HCT116 (cell line): Measurements from ENCODE around the gene SUGT1. TPM values are rescaled to one million over a fixed set of nuclear protein-coding genes. Genes with fewer than 3 reads are reported as not detected.

ENCODE experiments used
- ATAC-seq: fragments of 200-7000 bp; cut with Tn5 transposase; 2 replicates; pipeline ENCODE4 v1.9.1; 2020; ENCODE audit warnings: mild to moderate bottlenecking, moderate library complexity
- BruUV-seq: library from RNA; stranded (reverse); fragments of 400-500 nt; replicated peaks from 2 replicates; lab custom pipeline; 2021; lab: Mats Ljungman, UMichigan
- CTCF ChIA-PET: fragments of 300-600 bp; sonication (Branson Sonifier 250); formaldehyde crosslinking; loops from one replicate; lab custom pipeline; 2021; ENCODE audit warnings: antibody characterized with exemption; lab: Charles Lee
- POLR2A ChIA-PET: fragments of 300-600, 350-600 bp; sonication (Branson Sonifier 250); formaldehyde crosslinking; loops from one replicate; lab custom pipeline; 2021; ENCODE audit warnings: antibody characterized with exemption; lab: Charles Lee
- RAD21 ChIA-PET, 2 experiments: fragments of 300-600 bp; sonication (Branson Sonifier 250); formaldehyde crosslinking; loops; one replicate each; lab custom pipeline; 2023; ENCODE audit warnings: low total read pairs in 2 of 2; ENCODE audit not compliant: uncharacterized antibody in 2 of 2, unreplicated experiment in 2 of 2, low non-redundant PET in 1 of 2; lab: Charles Lee
- DNase-seq: peaks from one replicate; pipeline ENCODE4 v3.0.0-alpha.2; 2010; ENCODE audit warnings: low read depth, low spot score
- H2AFZ ChIP-seq: fragments of 200-600 bp; shearing (Covaris generic), sonication (generic); 2 replicates; pipeline ENCODE4 v1.6.1; 2017; ENCODE audit warnings: low read depth, mixed run types, mixed read lengths, antibody characterized with exemption, low read length; ENCODE audit not compliant: poor library complexity, severe bottlenecking
- H3K27ac ChIP-seq: 2 replicates; pipeline ENCODE4 v1.5.1; 2012; ENCODE audit warnings: low read depth, low read length
- H3K27me3 ChIP-seq: fragments of 200-600 bp; sonication (generic); 2 replicates; pipeline ENCODE4 v1.6.1; 2016; ENCODE audit warnings: mixed run types, low read length, mixed read lengths; ENCODE audit not compliant: insufficient read depth
- H3K36me3 ChIP-seq, 2 experiments: fragments of 200-500 bp in 1 of 2; fragments of 200-600 bp in 1 of 2; sonication (Bioruptor generic) in 1 of 2; sonication (generic) in 1 of 2; 2 replicates each; pipeline versions ENCODE4 v1.5.1 to v1.6.1; 2014 to 2016; ENCODE audit warnings: low read length in 2 of 2, inconsistent platforms in 1 of 2, mixed read lengths in 1 of 2, mixed run types in 1 of 2; ENCODE audit not compliant: insufficient read depth in 2 of 2, control insufficient read depth in 1 of 2
- H3K4me1 ChIP-seq, 2 experiments: fragments of 200-600 bp in 1 of 2; sonication (generic) in 1 of 2; 2 replicates each; pipeline versions ENCODE4 v1.5.1 to v1.6.1; 2012 to 2017; ENCODE audit warnings: low read length in 2 of 2, inconsistent platforms in 1 of 2, mild to moderate bottlenecking in 1 of 2, mixed read lengths in 1 of 2, mixed run types in 1 of 2, moderate library complexity in 1 of 2; ENCODE audit not compliant: insufficient read depth in 2 of 2, control insufficient read depth in 1 of 2
- H3K4me2 ChIP-seq: fragments of 200-600 bp; sonication (generic); 2 replicates; pipeline ENCODE4 v1.6.1; 2017; ENCODE audit warnings: mixed run types, low read length, mixed read lengths
- H3K4me3 ChIP-seq, 2 experiments: fragments of 200-600 bp in 1 of 2; sonication (generic) in 1 of 2; replicated peaks in 1 of 2; 2 replicates each; pipeline ENCODE4 v1.5.1; 2011 to 2016; ENCODE audit warnings: low read length in 2 of 2, control low read depth in 1 of 2, low read depth in 1 of 2, mild to moderate bottlenecking in 1 of 2, mixed read lengths in 1 of 2, mixed run types in 1 of 2
- H3K79me2 ChIP-seq: fragments of 200-600 bp; sonication (generic); 2 replicates; pipeline ENCODE4 v1.6.1; 2017; ENCODE audit warnings: mild to moderate bottlenecking, mixed run types, low read length, moderate library complexity, mixed read lengths; ENCODE audit not compliant: insufficient read depth
- H3K9ac ChIP-seq: fragments of 200-600 bp; sonication (generic); 2 replicates; pipeline ENCODE4 v1.6.1; 2016; ENCODE audit warnings: low read length, mixed read lengths
- H3K9me2 ChIP-seq: fragments of 200-600 bp; sonication (generic), shearing (Covaris generic); 2 replicates; pipeline ENCODE4 v1.6.1; 2017; ENCODE audit warnings: mixed run types, mild to moderate bottlenecking, moderate library complexity; ENCODE audit not compliant: insufficient read depth
- H3K9me3 ChIP-seq, 2 experiments: fragments of 200-500 bp in 1 of 2; fragments of 200-600 bp in 1 of 2; sonication (Bioruptor generic) in 1 of 2; sonication (generic) in 1 of 2; 2 replicates each; pipeline ENCODE4 v1.6.1; 2014 to 2017; ENCODE audit warnings: low read length in 2 of 2, mixed read lengths in 2 of 2, inconsistent platforms in 1 of 2, low read depth in 1 of 2, mild to moderate bottlenecking in 1 of 2, mixed run types in 1 of 2, moderate library complexity in 1 of 2; ENCODE audit not compliant: control insufficient read depth in 1 of 2, insufficient read depth in 1 of 2
- H4K20me1 ChIP-seq: fragments of 200-600 bp; sonication (generic), shearing (Covaris generic); 2 replicates; pipeline ENCODE4 v1.6.1; 2017; ENCODE audit warnings: mixed run types, mild to moderate bottlenecking, moderate library complexity; ENCODE audit not compliant: insufficient read depth
- EZH2 ChIP-seq: fragments of 200-600 bp; sonication (generic); IDR thresholded peaks from 2 replicates; pipeline ENCODE4 v1.6.1; 2017; ENCODE audit warnings: antibody characterized with exemption, mixed run types
- POLR2A ChIP-seq: IDR thresholded peaks from 2 replicates; pipeline ENCODE4 v1.7.0; 2011; ENCODE audit warnings: borderline replicate concordance; ENCODE audit not compliant: insufficient read depth, insufficient read length; ENCODE audit errors: extremely low read depth
- intact Hi-C: fragments of 100-400 bp; cut with micrococcal nuclease; formaldehyde crosslinking; loops from 2 replicates; pipeline ENCODE4 v1.10.0; 2022
- total RNA-seq: library from RNA; stranded (reverse); gene quantifications from one replicate; pipeline ENCODE4 v1.2.1, GENCODE V29; 2021; ENCODE audit not compliant: unreplicated experiment
- TF ChIP-seq, protein P1 (sequence below), 3 experiments: fragments of 200-600 bp in 1 of 3; sonication (generic) in 1 of 3; IDR thresholded peaks in 2 of 3; conservative IDR thresholded peaks in 1 of 3; 2 replicates each; pipeline ENCODE4 v1.5.1; 2012 to 2017; ENCODE audit warnings: low read depth in 2 of 3, low read length in 2 of 3, antibody characterized with exemption in 1 of 3, borderline replicate concordance in 1 of 3, control low read depth in 1 of 3, mild to moderate bottlenecking in 1 of 3, mixed read lengths in 1 of 3, mixed run types in 1 of 3, moderate library complexity in 1 of 3; ENCODE audit not compliant: insufficient read depth in 1 of 3

Gene SUGT1
- total RNA-seq, 1 experiment from 2014 or later: 75.6 TPM

DNA sequence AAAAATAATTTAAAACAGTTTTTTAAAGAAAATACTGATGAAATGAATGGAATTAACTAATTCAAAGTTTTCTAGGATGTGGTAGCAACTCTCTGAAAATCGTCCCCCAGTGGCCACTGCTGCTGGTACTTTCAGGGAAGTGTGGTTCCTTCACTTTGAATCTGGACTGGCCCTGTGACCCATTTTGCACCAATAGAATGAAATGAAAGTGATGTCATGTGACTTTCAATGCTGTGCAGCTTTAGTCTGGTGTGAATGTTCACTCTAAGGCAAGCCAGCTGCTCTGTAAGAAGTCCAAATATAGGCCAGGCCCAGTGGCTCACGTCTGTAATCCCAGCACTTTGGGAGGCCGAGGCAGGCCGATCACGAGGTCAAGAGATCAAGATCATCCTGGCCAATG lies 36.8 kb upstream of the SUGT1 start:
- Histone ChIP-seq H2AFZ (no peak overlapping the region), H3K9me2 (no peaks in the 10 kb centered on the region), H3K27me3 (no peaks in the 10 kb centered on the region), H3K4me2 (peak overlapping the region; percentile 27; the same call in 1 of the 2 replicates), H3K27ac (no peak overlapping the region), H3K4me1 (peaks cover 14 to 23% of the 10 kb centered on the region in 2 experiments), H3K4me3 (no peak overlapping the region), H3K36me3 (no peaks in the 10 kb centered on the region), H3K79me2 (peaks cover 24% of the 10 kb centered on the region), H4K20me1 (no peaks in the 10 kb centered on the region), H3K9me3 (no peaks in the 10 kb centered on the region), H3K9ac (no peak overlapping the region)
- intact Hi-C loops: no loop called here
- no peak for TF ChIP-seq EZH2
- no peak for TF ChIP-seq POLR2A
- TF ChIP-seq, protein P1, sequence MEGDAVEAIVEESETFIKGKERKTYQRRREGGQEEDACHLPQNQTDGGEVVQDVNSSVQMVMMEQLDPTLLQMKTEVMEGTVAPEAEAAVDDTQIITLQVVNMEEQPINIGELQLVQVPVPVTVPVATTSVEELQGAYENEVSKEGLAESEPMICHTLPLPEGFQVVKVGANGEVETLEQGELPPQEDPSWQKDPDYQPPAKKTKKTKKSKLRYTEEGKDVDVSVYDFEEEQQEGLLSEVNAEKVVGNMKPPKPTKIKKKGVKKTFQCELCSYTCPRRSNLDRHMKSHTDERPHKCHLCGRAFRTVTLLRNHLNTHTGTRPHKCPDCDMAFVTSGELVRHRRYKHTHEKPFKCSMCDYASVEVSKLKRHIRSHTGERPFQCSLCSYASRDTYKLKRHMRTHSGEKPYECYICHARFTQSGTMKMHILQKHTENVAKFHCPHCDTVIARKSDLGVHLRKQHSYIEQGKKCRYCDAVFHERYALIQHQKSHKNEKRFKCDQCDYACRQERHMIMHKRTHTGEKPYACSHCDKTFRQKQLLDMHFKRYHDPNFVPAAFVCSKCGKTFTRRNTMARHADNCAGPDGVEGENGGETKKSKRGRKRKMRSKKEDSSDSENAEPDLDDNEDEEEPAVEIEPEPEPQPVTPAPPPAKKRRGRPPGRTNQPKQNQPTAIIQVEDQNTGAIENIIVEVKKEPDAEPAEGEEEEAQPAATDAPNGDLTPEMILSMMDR (IDR thresholded peaks at IDR 0.05 in 2 of 3, conservative IDR thresholded peaks at IDR 0.05 in 1 of 3; ENCODE audit: borderline replicate concordance in 1 of 3, insufficient read depth in 1 of 3, low read depth in 2 of 3, low read length in 2 of 3): peak in 2 of 3 experiments; percentile 10 to 22; a peak in 1 of 6 replicates
- no peak for DNase-seq
- CTCF ChIA-PET: interaction anchor here (1.0 to 2.7 kb wide), 2 partner anchors 165 to 193 kb away, joined by 3 to 9 read pairs; partner anchors contain the start of gene VPS36
- RAD21 ChIA-PET: no interaction called here
- POLR2A ChIA-PET: interaction anchor here (0.6 to 3.2 kb wide), 4 partner anchors 37 to 213 kb away, joined by 3 to 32 read pairs (median 3); partner anchors contain the start of gene SUGT1
- peak; percentile 28 for ATAC-seq
- BruUV-seq: no TSS peak
